K562 (cell line): ENCODE results near the gene MATCAP1. TPM values are rescaled to one million over a fixed set of nuclear protein-coding genes. Genes with fewer than 3 reads are reported as not detected.

Source experiments
- ATAC-seq: fragments of 200-7000 bp; cut with Tn5 transposase; 3 replicates; pipeline ENCODE4 v1.9.1; 2020; ENCODE audit warnings: moderate library complexity
- BruUV-seq: library from RNA; stranded (reverse); fragments of 400-500 nt; replicated peaks from 2 replicates; lab custom pipeline; 2021; lab: Mats Ljungman, UMichigan
- CTCF ChIA-PET: fragments of 300-600 bp; formaldehyde crosslinking; extraction: SDS; loops from one replicate; lab custom pipeline; 2021; ENCODE audit warnings: low intra/inter-chr PET ratio; lab: Yijun Ruan, JAX
- POLR2A ChIA-PET: fragments of 300-600, 350-650 bp; sonication (Branson Sonifier 250); formaldehyde crosslinking; extraction: SDS; loops from one replicate; lab custom pipeline; 2021; ENCODE audit warnings: antibody characterized with exemption, inconsistent platforms; lab: Yijun Ruan, JAX
- DNase-seq, 4 experiments: peaks; one replicate each; pipeline versions ENCODE4 v3.0.0 to v3.0.0-alpha.2; 2011 to 2018; ENCODE audit warnings: low spot score in 3 of 4, mixed read lengths in 3 of 4; ENCODE audit errors: extremely low read depth in 1 of 4
- FAIRE-seq: peaks from 2 replicates; lab custom pipeline; 2011; peaks lifted over from hg19 to GRCh38; lab: Jason Lieb, UNC
- H2AFZ ChIP-seq: 2 replicates; pipeline ENCODE4 v1.6.0; 2011; ENCODE audit warnings: low read depth, low read length, control low read depth, inconsistent platforms
- H3K27ac ChIP-seq: fragments of 200-600 bp; 3 replicates; pipeline ENCODE4 v1.8.0; 2011; ENCODE audit warnings: low read depth, mild to moderate bottlenecking, control low read depth, inconsistent platforms, low read length, moderate library complexity, mixed read lengths; ENCODE audit errors: extremely low read depth
- H3K27me3 ChIP-seq, 2 experiments: fragments of 300-600 bp in 1 of 2; 2 replicates in 1 of 2; 3 replicates in 1 of 2; pipeline versions ENCODE4 v1.6.0 to v1.8.0; 2011; ENCODE audit warnings: inconsistent platforms in 2 of 2, low read length in 2 of 2, mild to moderate bottlenecking in 1 of 2, mixed read lengths in 1 of 2, moderate library complexity in 1 of 2; ENCODE audit not compliant: control insufficient read depth in 2 of 2, insufficient read depth in 2 of 2
- H3K36me3 ChIP-seq: fragments of 300-600 bp; 3 replicates; pipeline ENCODE4 v1.8.0; 2011; ENCODE audit warnings: mild to moderate bottlenecking, low read length, inconsistent platforms; ENCODE audit not compliant: control insufficient read depth, insufficient read depth
- H3K4me1 ChIP-seq, 2 experiments: fragments of 200-600 bp in 1 of 2; replicated peaks in 1 of 2; 2 replicates in 1 of 2; 3 replicates in 1 of 2; pipeline versions ENCODE4 v1.5.1 to v1.8.0; 2011; ENCODE audit warnings: inconsistent platforms in 2 of 2, low read length in 2 of 2, mild to moderate bottlenecking in 1 of 2, mixed read lengths in 1 of 2, moderate library complexity in 1 of 2; ENCODE audit not compliant: control insufficient read depth in 2 of 2, insufficient read depth in 2 of 2
- H3K4me2 ChIP-seq: 2 replicates; pipeline ENCODE4 v1.6.1; 2011; ENCODE audit warnings: low read length, control low read depth, inconsistent platforms, mixed read lengths; ENCODE audit not compliant: insufficient read depth
- H3K4me3 ChIP-seq: fragments of 200-600 bp; sonication (generic), shearing (Covaris generic); 2 replicates; pipeline ENCODE4 v1.5.1; 2016; ENCODE audit warnings: control low read depth, inconsistent platforms
- H3K79me2 ChIP-seq: fragments of 200-600 bp; 3 replicates; pipeline ENCODE4 v1.8.0; 2011; ENCODE audit warnings: low read length, inconsistent platforms; ENCODE audit not compliant: control insufficient read depth, insufficient read depth
- H3K9ac ChIP-seq, 2 experiments: 2 replicates each; pipeline versions ENCODE4 v1.6.0 to v1.6.1; 2011; ENCODE audit warnings: low read depth in 2 of 2, low read length in 2 of 2, control low read depth in 1 of 2, inconsistent platforms in 1 of 2, mild to moderate bottlenecking in 1 of 2, mixed read lengths in 1 of 2; ENCODE audit not compliant: insufficient read depth in 1 of 2
- H3K9me1 ChIP-seq: one replicate; pipeline ENCODE4 v1.6.0; 2011; ENCODE audit warnings: inconsistent platforms, mild to moderate bottlenecking, low read length, moderate library complexity; ENCODE audit not compliant: control insufficient read depth, insufficient read depth
- H3K9me3 ChIP-seq: replicated peaks from 2 replicates; pipeline ENCODE4 v1.5.1; 2011; ENCODE audit warnings: low read depth, low read length, inconsistent platforms; ENCODE audit not compliant: control insufficient read depth, insufficient read depth
- H4K20me1 ChIP-seq: replicated peaks from 2 replicates; pipeline ENCODE4 v1.6.1; 2011; ENCODE audit warnings: low read length, inconsistent platforms, mixed read lengths; ENCODE audit not compliant: control insufficient read depth, insufficient read depth
- CBFA2T3 ChIP-seq: fragments of 450-650 bp; IDR thresholded peaks from 2 replicates; pipeline ENCODE4 v1.6.1; 2017
- CCAR2 ChIP-seq: fragments of 200-400 bp; formaldehyde crosslinking; IDR thresholded peaks from 2 replicates; pipeline ENCODE4 v1.6.1; 2017; ENCODE audit warnings: mild to moderate bottlenecking, low read depth, low read length
- GABPB2 ChIP-seq: fragments of 250-450 bp; sonication (Bioruptor Pico); conservative IDR thresholded peaks from 2 replicates; pipeline ENCODE4 v1.5.1; 2021; ENCODE audit warnings: mild to moderate bottlenecking
- POLR2G ChIP-seq: fragments of 200-400 bp; formaldehyde crosslinking; IDR thresholded peaks from 2 replicates; pipeline ENCODE4 v1.6.1; 2017; ENCODE audit warnings: low read depth, mild to moderate bottlenecking, antibody characterized with exemption, low read length, moderate library complexity
- STAG1 ChIP-seq: sonication (generic); formaldehyde crosslinking; IDR thresholded peaks from 2 replicates; pipeline ENCODE4 v1.5.0; 2020; ENCODE audit warnings: missing genetic modification reagents, borderline replicate concordance
- WGBS: fragments of 100-300 bp; shearing (Covaris generic); methylation state at CpG from one replicate; pipeline ENCODE4 v1.1.6; 2016; ENCODE audit warnings: low coverage, mixed read lengths; ENCODE audit not compliant: insufficient coverage; ENCODE audit errors: missing lambda C conversion rate; 5-methylcytosine and 5-hydroxymethylcytosine counted together
- in situ Hi-C: fragments of 300-500 bp; cut with MboI; formaldehyde crosslinking; loops from 4 replicates; pipeline ENCODE4 v1.15.0; 2018; ENCODE audit warnings: inconsistent platforms, mixed read lengths
- intact Hi-C: fragments of 100-400 bp; cut with micrococcal nuclease; formaldehyde crosslinking; loops from 2 replicates; pipeline ENCODE4 v1.14.2; 2022
- polyA plus RNA-seq, 8 experiments: library from polyadenylated mRNA; depleted of rRNA in 4 of 8; stranded (reverse) in 5 of 8; unstranded in 3 of 8; fragments of >200 nt; fragmentation: Nextera tagmentation in 2 of 8; fragmentation: Illumina TruSeq in 1 of 8; extraction: Ambion mirVana in 2 of 8; extraction: Trizol in 1 of 8; gene quantifications; 2 replicates each; pipeline versions ENCODE4 v1.2.1 to v1.2.3, GENCODE V29; 2011 to 2014; ENCODE audit warnings: inconsistent platforms in 1 of 8, missing spikeins in 1 of 8
- total RNA-seq, 7 experiments: library from RNA; depleted of rRNA in 6 of 7; stranded (reverse); fragments of >200 nt in 6 of 7; fragmentation: Illumina TruSeq in 2 of 7; extraction: Trizol in 2 of 7; gene quantifications; 2 replicates each; pipeline versions ENCODE4 v1.2.1 to v1.2.3, GENCODE V29; 2011 to 2021; ENCODE audit warnings: low replicate concordance in 1 of 7
- TF ChIP-seq, protein P1 (sequence below): sonication (generic); formaldehyde crosslinking; IDR thresholded peaks from 2 replicates; pipeline ENCODE4 v1.5.0; 2020; ENCODE audit warnings: missing genetic modification reagents
- TF ChIP-seq, protein P2 (sequence below): sonication (generic); formaldehyde crosslinking; IDR thresholded peaks from 2 replicates; pipeline ENCODE4 v1.9.0; 2022; ENCODE audit warnings: mild to moderate bottlenecking, missing genetic modification reagents
- TF ChIP-seq, protein P3 (sequence below): sonication (generic); formaldehyde crosslinking; IDR thresholded peaks from 2 replicates; pipeline ENCODE4 v1.8.1; 2022; ENCODE audit warnings: missing genetic modification reagents

The MATCAP1 gene
- total and polyA plus RNA-seq, 9 of the 15 experiments (the other 6 are each of a cell fraction or from before 2014, with no cell fraction given): 3.4 to 20.5 (median 10.3) TPM

DNA sequence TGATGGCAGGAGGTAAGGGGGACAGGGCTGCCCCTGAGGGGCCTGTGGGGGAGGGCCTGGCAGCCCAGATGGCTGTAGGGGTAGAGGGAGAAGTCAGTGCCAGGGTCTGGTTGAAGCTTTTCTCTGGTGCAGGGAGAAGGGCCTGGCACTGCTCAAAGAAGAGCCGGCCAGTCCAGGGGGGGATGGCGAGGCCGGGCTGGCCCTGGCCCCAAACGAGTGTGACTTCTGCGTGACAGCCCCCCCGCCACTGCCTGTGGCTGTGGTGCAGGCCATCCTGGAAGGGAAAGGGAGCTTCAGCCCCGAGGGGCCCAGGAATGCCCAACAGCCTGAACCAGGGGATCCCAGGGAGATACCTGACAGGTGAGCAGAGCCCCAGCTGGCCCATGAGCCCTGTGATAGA lies 16.2 kb downstream of the MATCAP1 start:
- Histone ChIP-seq H3K9ac (0 out of 4 replicates have a peak overlapping the region, but pooled peaks of 1 of the 2 experiments have one; percentile 14), H4K20me1 (no peaks in the 10 kb centered on the region), H3K4me3 (no peak overlapping the region), H3K4me2 (no peak overlapping the region), H3K79me2 (no peaks in the 10 kb centered on the region; the same call in 2 of the 3 replicates), H3K9me1 (no peaks in the 10 kb centered on the region), H2AFZ (no peak overlapping the region), H3K27ac (no peak overlapping the region), H3K27me3 (no peaks in the 10 kb centered on the region), H3K36me3 (peaks cover 11% of the 10 kb centered on the region; the same call in 2 of the 3 replicates), H3K9me3 (no peaks in the 10 kb centered on the region), H3K4me1 (peaks cover 28 to 78% of the 10 kb centered on the region in 2 experiments)
- ATAC-seq: no peak
- FAIRE-seq: no peak
- POLR2A ChIA-PET: no interaction called here
- in situ Hi-C loops: loop anchor here (25.0 kb wide), 1 partner anchor 205 kb away; the partner anchor contains the start of gene CES3
- intact Hi-C loops: no loop called here
- 0 out of 2 replicates have a peak, but pooled peaks have one; percentile 15 for TF ChIP-seq POLR2G
- no peak for TF ChIP-seq GABPB2 (CRISPR knock-in tag)
- 77% methylated on average over 6 of the region's 7 CpGs for WGBS
- no TSS peak for BruUV-seq
- DNase-seq: no peak
- CTCF ChIA-PET: no interaction called here

DNA sequence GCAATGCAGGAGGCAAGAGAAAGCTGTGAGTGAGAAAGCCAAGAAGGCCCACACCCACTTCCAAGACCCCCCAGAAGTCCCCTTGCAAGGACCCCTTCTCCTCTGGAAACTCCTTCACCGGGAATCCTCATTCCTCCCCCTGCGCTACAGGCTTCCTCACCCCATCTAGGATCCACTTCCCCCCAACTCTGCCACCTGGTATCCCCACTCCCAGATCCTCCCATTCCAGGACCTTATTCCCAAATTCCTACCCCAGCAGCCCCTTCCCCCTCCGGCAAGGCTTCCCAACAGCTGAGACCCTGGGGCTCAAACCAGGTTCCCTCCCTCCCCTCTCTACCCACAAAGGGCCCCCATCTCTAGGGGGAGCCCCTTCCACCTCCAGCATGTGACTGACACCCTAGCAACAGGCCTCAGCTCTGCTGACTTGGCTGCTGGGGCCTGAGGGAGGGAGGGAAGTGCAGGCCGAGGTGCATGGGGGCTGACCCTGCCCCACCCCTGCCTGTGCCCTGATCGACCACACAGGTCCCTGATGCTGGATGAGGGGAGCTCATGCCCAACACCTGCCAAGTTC lies 17.1 kb downstream of the MATCAP1 start:
- ChIA-PET POLR2A (no interaction called here), CTCF (no interaction called here)
- DNase-seq (peak in 1 of 4 experiments; percentile 23), FAIRE-seq (no peak), ATAC-seq (no peak)
- peaks cover 1% of the 10 kb centered on the region; the same call in 1 of the 3 replicates for H3K79me2 ChIP-seq
- H3K4me3 ChIP-seq: no peak overlapping the region
- in situ Hi-C loops: loop anchor here (25.0 kb wide), 1 partner anchor 204 kb away; the partner anchor contains the start of gene CES3
- no TSS peak for BruUV-seq
- H4K20me1 ChIP-seq: no peaks in the 10 kb centered on the region
- no peaks in the 10 kb centered on the region for H3K27me3 ChIP-seq
- WGBS: 67% methylated on average over 3 of the region's 5 CpGs
- H3K4me1 ChIP-seq: peaks cover 26 to 82% of the 10 kb centered on the region in 2 experiments
- H3K9me1 ChIP-seq: no peaks in the 10 kb centered on the region
- no peak overlapping the region for H3K4me2 ChIP-seq
- intact Hi-C loops: no loop called here
- H3K27ac ChIP-seq: no peak overlapping the region
- H3K9me3 ChIP-seq: no peaks in the 10 kb centered on the region
- no peak overlapping the region; a peak in 1 of 4 replicates for H3K9ac ChIP-seq
- TF ChIP-seq CBFA2T3: no peak
- TF ChIP-seq CCAR2: no peak
- TF ChIP-seq, protein P1, sequence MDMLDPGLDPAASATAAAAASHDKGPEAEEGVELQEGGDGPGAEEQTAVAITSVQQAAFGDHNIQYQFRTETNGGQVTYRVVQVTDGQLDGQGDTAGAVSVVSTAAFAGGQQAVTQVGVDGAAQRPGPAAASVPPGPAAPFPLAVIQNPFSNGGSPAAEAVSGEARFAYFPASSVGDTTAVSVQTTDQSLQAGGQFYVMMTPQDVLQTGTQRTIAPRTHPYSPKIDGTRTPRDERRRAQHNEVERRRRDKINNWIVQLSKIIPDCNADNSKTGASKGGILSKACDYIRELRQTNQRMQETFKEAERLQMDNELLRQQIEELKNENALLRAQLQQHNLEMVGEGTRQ: peak; percentile 41; the same call in 1 of the 2 replicates
- no peak for TF ChIP-seq STAG1 (CRISPR knock-in tag)
- TF ChIP-seq, protein P2, sequence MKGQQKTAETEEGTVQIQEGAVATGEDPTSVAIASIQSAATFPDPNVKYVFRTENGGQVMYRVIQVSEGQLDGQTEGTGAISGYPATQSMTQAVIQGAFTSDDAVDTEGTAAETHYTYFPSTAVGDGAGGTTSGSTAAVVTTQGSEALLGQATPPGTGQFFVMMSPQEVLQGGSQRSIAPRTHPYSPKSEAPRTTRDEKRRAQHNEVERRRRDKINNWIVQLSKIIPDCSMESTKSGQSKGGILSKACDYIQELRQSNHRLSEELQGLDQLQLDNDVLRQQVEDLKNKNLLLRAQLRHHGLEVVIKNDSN (CRISPR knock-in tag): 0 out of 2 replicates have a peak, but pooled peaks have one; percentile 34
- TF ChIP-seq, protein P3, sequence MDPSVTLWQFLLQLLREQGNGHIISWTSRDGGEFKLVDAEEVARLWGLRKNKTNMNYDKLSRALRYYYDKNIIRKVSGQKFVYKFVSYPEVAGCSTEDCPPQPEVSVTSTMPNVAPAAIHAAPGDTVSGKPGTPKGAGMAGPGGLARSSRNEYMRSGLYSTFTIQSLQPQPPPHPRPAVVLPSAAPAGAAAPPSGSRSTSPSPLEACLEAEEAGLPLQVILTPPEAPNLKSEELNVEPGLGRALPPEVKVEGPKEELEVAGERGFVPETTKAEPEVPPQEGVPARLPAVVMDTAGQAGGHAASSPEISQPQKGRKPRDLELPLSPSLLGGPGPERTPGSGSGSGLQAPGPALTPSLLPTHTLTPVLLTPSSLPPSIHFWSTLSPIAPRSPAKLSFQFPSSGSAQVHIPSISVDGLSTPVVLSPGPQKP (CRISPR knock-in tag): no peak
- no peak overlapping the region for H2AFZ ChIP-seq
- H3K36me3 ChIP-seq: peaks cover 13% of the 10 kb centered on the region; the same call in 2 of the 3 replicates
